Endodermal cell (in vitro differentiated cells): ENCODE results near the gene ZNF341. TPM values are rescaled to one million over a fixed set of nuclear protein-coding genes. Genes with fewer than 3 reads are reported as not detected.
"Not testable (repeated sequence)": the region's sequence is repeated elsewhere in the genome, so short reads cannot be mapped to it uniquely, and the experiment has no call there.

Source experiments
- DNase-seq: peaks from one replicate; pipeline ENCODE4 v3.0.0-alpha.2; 2017
- H3K27ac ChIP-seq: 2 replicates; pipeline ENCODE4 v1.5.1; 2013; ENCODE audit warnings: mild to moderate bottlenecking, low read depth, low read length, moderate library complexity
- H3K27me3 ChIP-seq: 2 replicates; pipeline ENCODE4 v1.6.1; 2013; ENCODE audit warnings: mild to moderate bottlenecking, low read length, moderate library complexity; ENCODE audit not compliant: insufficient read depth, control insufficient read depth, poor library complexity, severe bottlenecking
- H3K36me3 ChIP-seq: 2 replicates; pipeline ENCODE4 v1.7.0; 2013; ENCODE audit warnings: mild to moderate bottlenecking, low read length, moderate library complexity; ENCODE audit not compliant: control insufficient read depth, insufficient read depth
- H3K4me1 ChIP-seq: one replicate; pipeline ENCODE4 v1.7.0; 2013; ENCODE audit warnings: low read length; ENCODE audit not compliant: control insufficient read depth, insufficient read depth
- H3K4me3 ChIP-seq: 2 replicates; pipeline ENCODE4 v1.5.1; 2013; ENCODE audit warnings: mild to moderate bottlenecking, low read length, moderate library complexity
- H3K9ac ChIP-seq: 2 replicates; pipeline ENCODE4 v1.6.1; 2013; ENCODE audit warnings: mild to moderate bottlenecking, low read length, moderate library complexity; ENCODE audit not compliant: poor library complexity, severe bottlenecking; ENCODE audit errors: extremely low read depth
- H3K9me3 ChIP-seq: 2 replicates; pipeline ENCODE4 v1.6.1; 2013; ENCODE audit warnings: mild to moderate bottlenecking, low read length, moderate library complexity; ENCODE audit not compliant: control insufficient read depth
- H3K27ac Mint-ChIP-seq: 2 replicates; pipeline ENCODE4 v1.8.0; 2020; ENCODE audit warnings: mixed read lengths
- H3K27me3 Mint-ChIP-seq: 2 replicates; pipeline ENCODE4 v1.8.0; 2021; ENCODE audit warnings: mild to moderate bottlenecking, mixed read lengths; ENCODE audit not compliant: insufficient read depth
- H3K36me3 Mint-ChIP-seq: 2 replicates; pipeline ENCODE4 v1.8.0; 2020; ENCODE audit warnings: low read depth, mixed read lengths
- H3K4me1 Mint-ChIP-seq: 2 replicates; pipeline ENCODE4 v1.8.0; 2020; ENCODE audit warnings: mixed read lengths
- H3K4me3 Mint-ChIP-seq: 2 replicates; pipeline ENCODE4 v1.8.0; 2020; ENCODE audit warnings: mild to moderate bottlenecking, moderate library complexity, mixed read lengths
- H3K9me3 Mint-ChIP-seq: 2 replicates; pipeline ENCODE4 v1.8.0; 2020; ENCODE audit warnings: mild to moderate bottlenecking, mixed read lengths
- WGBS, 2 experiments: methylation state at CpG; one replicate each; pipeline versions ENCODE4 v1.1.5 to v1.1.7; 2013; ENCODE audit warnings: missing lambda C conversion rate in 2 of 2, mixed read lengths in 1 of 2; ENCODE audit not compliant: insufficient coverage in 1 of 2, insufficient read length in 1 of 2; 5-methylcytosine and 5-hydroxymethylcytosine counted together
- total RNA-seq, 2 donors: library from RNA; stranded (reverse); fragmentation: NEBNext Ultra II Directional in 1 of 2; extraction: Animal tissue kit (Norgen Biotek cat#: 25700) in 1 of 2; gene quantifications; 2 replicates in 1 of 2; 3 replicates in 1 of 2; pipeline ENCODE4 v1.2.1, GENCODE V29; 2021
- TF ChIP-seq, protein P1 (sequence below): fragments of 200-600 bp; sonication (generic); conservative IDR thresholded peaks from 2 replicates; pipeline ENCODE4 v1.5.0; 2021; ENCODE audit warnings: antibody characterized with exemption, mild to moderate bottlenecking

Gene ZNF341
- total RNA-seq, 2 donors from 2014 or later: 5.4 to 6.5 TPM

DNA sequence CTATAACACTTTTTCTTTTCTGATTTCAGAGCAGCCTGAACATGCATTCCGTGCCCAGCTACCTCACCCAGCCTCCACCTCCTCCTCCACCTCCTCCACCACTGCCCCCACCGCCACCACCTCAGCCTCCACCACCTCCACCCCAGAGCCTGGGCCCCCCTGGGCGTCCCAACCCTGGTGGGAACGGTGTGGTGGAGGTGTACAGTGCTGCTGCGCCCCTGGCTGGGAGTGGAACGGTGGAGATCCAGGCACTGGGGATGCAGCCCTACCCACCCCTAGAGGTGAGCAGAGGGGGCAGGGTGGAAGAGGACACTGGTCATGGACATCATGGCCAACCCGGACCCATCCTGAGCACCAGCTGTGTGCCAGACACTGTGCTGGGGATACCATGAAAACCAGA lies 21.3 kb downstream of the ZNF341 start:
- no peak overlapping the region for H3K27ac Mint-ChIP-seq
- TF ChIP-seq, protein P1, sequence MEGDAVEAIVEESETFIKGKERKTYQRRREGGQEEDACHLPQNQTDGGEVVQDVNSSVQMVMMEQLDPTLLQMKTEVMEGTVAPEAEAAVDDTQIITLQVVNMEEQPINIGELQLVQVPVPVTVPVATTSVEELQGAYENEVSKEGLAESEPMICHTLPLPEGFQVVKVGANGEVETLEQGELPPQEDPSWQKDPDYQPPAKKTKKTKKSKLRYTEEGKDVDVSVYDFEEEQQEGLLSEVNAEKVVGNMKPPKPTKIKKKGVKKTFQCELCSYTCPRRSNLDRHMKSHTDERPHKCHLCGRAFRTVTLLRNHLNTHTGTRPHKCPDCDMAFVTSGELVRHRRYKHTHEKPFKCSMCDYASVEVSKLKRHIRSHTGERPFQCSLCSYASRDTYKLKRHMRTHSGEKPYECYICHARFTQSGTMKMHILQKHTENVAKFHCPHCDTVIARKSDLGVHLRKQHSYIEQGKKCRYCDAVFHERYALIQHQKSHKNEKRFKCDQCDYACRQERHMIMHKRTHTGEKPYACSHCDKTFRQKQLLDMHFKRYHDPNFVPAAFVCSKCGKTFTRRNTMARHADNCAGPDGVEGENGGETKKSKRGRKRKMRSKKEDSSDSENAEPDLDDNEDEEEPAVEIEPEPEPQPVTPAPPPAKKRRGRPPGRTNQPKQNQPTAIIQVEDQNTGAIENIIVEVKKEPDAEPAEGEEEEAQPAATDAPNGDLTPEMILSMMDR: no peak

DNA sequence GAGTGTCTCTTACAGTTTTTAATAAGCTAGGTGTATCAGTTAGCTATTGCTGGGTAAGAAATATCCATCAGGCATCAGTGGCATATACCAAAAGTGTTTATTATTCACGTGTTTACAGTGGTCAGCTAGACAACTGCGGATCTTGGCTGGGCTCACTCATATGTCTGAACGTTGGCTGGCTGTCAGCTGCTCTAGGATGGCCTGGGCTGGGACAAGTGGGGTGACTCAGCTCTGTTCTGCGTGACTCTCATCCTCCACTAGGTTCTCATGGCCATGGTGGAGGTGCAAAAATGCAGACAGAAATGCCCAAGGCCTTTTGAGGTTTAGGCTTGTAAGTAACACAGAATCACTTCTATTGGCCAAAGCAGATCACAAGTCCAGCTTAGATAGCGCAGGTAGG lies 22.0 kb downstream of the ZNF341 start:
- no peak overlapping the region for H3K4me3 Mint-ChIP-seq
- Histone ChIP-seq H3K36me3 (peaks cover 28% of the 10 kb centered on the region), H3K9me3 (no peaks in the 10 kb centered on the region), H3K9ac (no peak overlapping the region), H3K4me1 (no peaks in the 10 kb centered on the region), H3K27me3 (no peaks in the 10 kb centered on the region), H3K27ac (no peak overlapping the region), H3K4me3 (no peak overlapping the region)
- H3K36me3 Mint-ChIP-seq: peaks cover 57% of the 10 kb centered on the region
- no peak overlapping the region for H3K27ac Mint-ChIP-seq
- no peaks in the 10 kb centered on the region for H3K4me1 Mint-ChIP-seq
- TF ChIP-seq, protein P1: no peak
- 95 to 96% methylated on average over 5 of the region's 5 CpGs for WGBS, 2 experiments
- H3K27me3 Mint-ChIP-seq: no peaks in the 10 kb centered on the region
- no peak for DNase-seq
- H3K9me3 Mint-ChIP-seq: no peaks in the 10 kb centered on the region

More for the DNA sequence above, 21.3 kb downstream of the ZNF341 start:
- H3K9ac ChIP-seq: no peak overlapping the region
- DNase-seq: no peak
- no peak overlapping the region for H3K4me3 Mint-ChIP-seq
- peaks cover 59% of the 10 kb centered on the region for H3K36me3 Mint-ChIP-seq
- H3K27me3 ChIP-seq: no peaks in the 10 kb centered on the region
- no peaks in the 10 kb centered on the region for H3K9me3 Mint-ChIP-seq
- no peak overlapping the region for H3K4me3 ChIP-seq
- H3K36me3 ChIP-seq: peaks cover 31% of the 10 kb centered on the region
- WGBS, 2 experiments: 90 to 100% methylated on average over 4 to 7 of the region's 7 CpGs
- no peaks in the 10 kb centered on the region for H3K27me3 Mint-ChIP-seq
- no peaks in the 10 kb centered on the region for H3K4me1 ChIP-seq
- H3K4me1 Mint-ChIP-seq: no peaks in the 10 kb centered on the region
- no peaks in the 10 kb centered on the region for H3K9me3 ChIP-seq
- H3K27ac ChIP-seq: no peak overlapping the region

DNA sequence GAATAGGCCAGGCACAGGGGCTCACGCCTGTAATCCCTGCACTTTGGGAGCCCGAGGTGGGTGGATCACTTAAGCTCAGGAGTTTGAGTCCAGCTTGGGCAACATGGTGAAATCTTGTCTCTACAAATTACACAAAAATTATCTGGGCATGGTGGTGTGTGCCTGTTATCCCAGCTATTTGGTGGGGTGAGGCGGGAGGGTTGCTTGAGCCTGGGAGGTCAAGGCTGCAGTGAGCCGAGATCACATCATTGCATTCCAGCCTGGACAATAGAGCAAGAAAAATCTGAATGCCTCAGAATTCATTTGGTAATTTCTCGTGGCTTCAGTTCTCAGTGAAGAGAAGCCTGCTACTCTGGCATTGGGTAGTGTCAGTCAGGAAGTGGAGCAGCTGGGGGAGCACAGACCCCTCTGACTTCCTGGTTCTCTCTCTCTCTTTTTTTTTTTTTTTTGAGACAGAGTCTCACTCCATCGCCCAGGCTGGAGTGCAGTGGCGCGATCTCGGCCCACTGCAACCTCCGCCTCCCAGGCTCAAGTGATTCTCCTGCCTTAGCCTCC lies 24.2 kb downstream of the ZNF341 start:
- not testable (repeated sequence) for H3K4me3 Mint-ChIP-seq, H3K4me1 ChIP-seq, H3K9me3 ChIP-seq, DNase-seq, H3K9me3 Mint-ChIP-seq, H3K4me3 ChIP-seq, H3K27me3 Mint-ChIP-seq, H3K9ac ChIP-seq, H3K27me3 ChIP-seq, H3K4me1 Mint-ChIP-seq
- WGBS, 2 experiments: 88 to 94% methylated on average over 3 to 9 of the region's 10 CpGs
- Histone ChIP-seq H3K27ac (peak overlapping the region; percentile 71), H3K36me3 (peaks cover 24% of the 10 kb centered on the region)
- peaks cover 65% of the 10 kb centered on the region for H3K36me3 Mint-ChIP-seq
- H3K27ac Mint-ChIP-seq: peak overlapping the region; percentile 46

DNA sequence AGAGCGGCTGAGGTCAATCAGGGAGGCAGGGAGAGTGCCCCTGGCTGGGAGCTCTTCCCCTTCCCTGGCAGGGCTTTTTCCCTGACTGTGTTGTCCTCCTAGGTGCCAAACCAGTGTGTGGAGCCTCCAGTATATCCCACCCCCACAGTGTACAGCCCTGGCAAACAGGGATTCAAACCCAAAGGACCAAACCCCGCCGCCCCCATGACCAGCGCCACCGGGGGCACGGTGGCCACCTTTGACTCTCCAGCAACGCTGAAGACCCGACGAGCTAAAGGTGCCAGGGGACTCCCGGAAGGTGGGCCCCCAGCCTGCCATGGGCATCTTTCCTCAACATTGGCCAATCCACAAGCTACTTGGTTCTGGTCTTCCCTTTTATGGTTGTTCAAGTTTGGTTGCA lies 25.2 kb downstream of the ZNF341 start:
- H3K36me3 Mint-ChIP-seq: peaks cover 68% of the 10 kb centered on the region
- H3K9me3 Mint-ChIP-seq: no peaks in the 10 kb centered on the region

More for the DNA sequence above, 25.2 kb downstream of the ZNF341 start:
- DNase-seq: no peak
- Histone ChIP-seq H3K27ac (no peak overlapping the region), H3K36me3 (peaks cover 28% of the 10 kb centered on the region), H3K4me1 (no peaks in the 10 kb centered on the region), H3K9ac (no peak overlapping the region), H3K27me3 (no peaks in the 10 kb centered on the region), H3K9me3 (no peaks in the 10 kb centered on the region), H3K4me3 (no peak overlapping the region)
- H3K4me1 Mint-ChIP-seq: no peaks in the 10 kb centered on the region
- no peak overlapping the region for H3K4me3 Mint-ChIP-seq
- H3K27ac Mint-ChIP-seq: no peak overlapping the region
- no peaks in the 10 kb centered on the region for H3K27me3 Mint-ChIP-seq
- WGBS, 2 experiments: 93 to 100% methylated on average over 1 to 10 of the region's 10 CpGs
- TF ChIP-seq, protein P1: no peak
